ENCODE data around the gene SLC16A3. TPM values are rescaled to one million over a fixed set of nuclear protein-coding genes. Genes with fewer than 3 reads are reported as not detected.

SLC16A3 gene
- total RNA-seq, 2 donors from 2014 or later, result 148 to 298 TPM

DNA sequence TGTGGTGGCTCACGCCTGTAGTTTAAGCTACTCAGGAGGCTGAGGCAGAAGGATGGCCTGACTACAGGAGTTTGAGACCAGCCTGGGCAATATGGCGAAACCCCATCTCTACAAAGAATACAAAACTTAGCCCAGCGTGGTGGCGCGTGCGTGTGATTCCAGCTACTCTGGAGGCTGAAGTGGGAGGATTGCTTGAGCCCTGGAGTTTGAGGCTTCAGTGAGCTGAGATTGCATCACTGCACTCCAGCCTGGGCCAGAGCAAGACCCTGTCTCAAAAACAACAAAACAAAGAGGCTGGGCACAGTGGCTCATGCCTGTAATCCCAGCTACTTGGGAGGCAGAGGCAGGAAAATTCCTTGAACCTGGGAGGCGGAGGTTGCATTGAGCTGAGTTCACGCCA lies 51.7 kb downstream of the SLC16A3 start:
- intact Hi-C loops (cut with DNase I), result no loop called here
- no peak for DNase-seq
- Histone ChIP-seq H3K9ac (ENCODE audit: low read depth in 2 of 2, low read length in 2 of 2) (no peak overlapping the region), H3K27ac (no peak overlapping the region), H3K9me3 (no peaks in the 10 kb centered on the region), H3K27me3 (no peaks in the 10 kb centered on the region), H3K4me1 (no peaks in the 10 kb centered on the region), H3K36me3 (no peaks in the 10 kb centered on the region), H3K4me3 (no peak overlapping the region)
- TF ChIP-seq, protein P1, sequence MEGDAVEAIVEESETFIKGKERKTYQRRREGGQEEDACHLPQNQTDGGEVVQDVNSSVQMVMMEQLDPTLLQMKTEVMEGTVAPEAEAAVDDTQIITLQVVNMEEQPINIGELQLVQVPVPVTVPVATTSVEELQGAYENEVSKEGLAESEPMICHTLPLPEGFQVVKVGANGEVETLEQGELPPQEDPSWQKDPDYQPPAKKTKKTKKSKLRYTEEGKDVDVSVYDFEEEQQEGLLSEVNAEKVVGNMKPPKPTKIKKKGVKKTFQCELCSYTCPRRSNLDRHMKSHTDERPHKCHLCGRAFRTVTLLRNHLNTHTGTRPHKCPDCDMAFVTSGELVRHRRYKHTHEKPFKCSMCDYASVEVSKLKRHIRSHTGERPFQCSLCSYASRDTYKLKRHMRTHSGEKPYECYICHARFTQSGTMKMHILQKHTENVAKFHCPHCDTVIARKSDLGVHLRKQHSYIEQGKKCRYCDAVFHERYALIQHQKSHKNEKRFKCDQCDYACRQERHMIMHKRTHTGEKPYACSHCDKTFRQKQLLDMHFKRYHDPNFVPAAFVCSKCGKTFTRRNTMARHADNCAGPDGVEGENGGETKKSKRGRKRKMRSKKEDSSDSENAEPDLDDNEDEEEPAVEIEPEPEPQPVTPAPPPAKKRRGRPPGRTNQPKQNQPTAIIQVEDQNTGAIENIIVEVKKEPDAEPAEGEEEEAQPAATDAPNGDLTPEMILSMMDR (IDR thresholded peaks at IDR 0.05), result no peak

DNA sequence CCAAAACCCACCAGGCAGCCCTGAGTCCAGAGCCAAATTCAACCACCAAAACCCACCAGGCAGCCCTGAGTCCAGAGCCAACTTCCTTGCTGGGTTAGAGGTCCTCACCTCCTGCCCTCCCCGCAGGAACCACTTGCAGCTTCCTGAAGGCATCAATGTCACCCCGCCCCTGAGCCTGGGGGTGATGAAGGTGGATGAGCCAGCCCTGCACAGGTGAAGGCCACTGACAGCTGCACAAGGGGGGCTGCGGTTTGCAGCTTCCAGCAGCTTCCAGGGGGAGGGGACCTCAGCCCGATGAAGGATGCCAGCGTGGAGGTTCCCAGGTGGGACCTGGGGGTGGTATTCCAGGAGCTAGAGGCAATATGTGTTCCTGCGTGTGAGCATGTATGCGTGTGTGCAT lies 52.2 kb downstream of the SLC16A3 start:
- no peak overlapping the region for H3K27ac ChIP-seq

DNA sequence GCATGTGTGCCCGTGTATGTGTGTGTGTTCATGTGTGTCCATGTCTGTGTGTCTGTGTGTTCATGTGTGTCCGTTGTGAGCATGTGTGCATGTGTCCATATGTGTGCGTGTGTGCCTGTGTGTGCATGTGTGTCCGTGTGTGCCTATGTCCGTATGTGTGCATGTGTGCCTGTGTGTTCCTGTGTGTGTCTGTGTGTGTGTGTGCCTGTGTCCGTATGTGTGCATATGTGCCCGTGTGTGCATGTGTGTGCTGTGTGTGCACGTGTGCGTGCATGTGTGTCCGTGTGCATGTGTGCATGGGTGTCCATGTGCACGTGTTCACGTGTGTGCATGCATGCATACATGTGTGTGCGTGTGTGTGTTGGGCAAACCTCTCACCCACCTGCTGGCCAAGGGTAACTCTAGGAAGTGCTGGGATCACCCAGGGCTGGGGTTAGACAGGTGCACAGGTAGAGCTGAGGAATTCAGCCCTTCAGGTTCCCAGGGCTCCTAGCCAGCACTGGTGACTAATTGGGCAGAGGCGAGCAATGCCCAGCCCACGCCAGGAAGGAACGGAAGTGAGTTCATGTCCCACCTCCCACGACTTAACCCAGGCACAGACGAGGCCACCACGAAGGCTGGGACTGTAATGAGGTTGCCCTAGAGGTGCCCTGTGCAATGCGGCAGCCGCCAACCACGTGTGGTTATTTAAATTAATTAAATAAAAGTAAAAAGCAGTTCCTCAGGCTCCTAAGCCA lies 52.8 kb downstream of the SLC16A3 start:
- intact Hi-C loops (cut with DNase I), result no loop called here
- no peak overlapping the region for H3K27ac ChIP-seq
- DNase-seq, result no peak
- TF ChIP-seq, protein P1 (IDR thresholded peaks at IDR 0.05), result no peak
- H3K27me3 ChIP-seq, result no peaks in the 10 kb centered on the region
- H3K9ac ChIP-seq (ENCODE audit: low read depth in 2 of 2, low read length in 2 of 2), result peak overlapping the region; percentile 0 to 52
- no peak overlapping the region for H3K4me3 ChIP-seq
- H3K36me3 ChIP-seq, result no peaks in the 10 kb centered on the region
- H3K9me3 ChIP-seq, result no peaks in the 10 kb centered on the region
- H3K4me1 ChIP-seq, result no peaks in the 10 kb centered on the region

More for the DNA sequence above, 52.2 kb downstream of the SLC16A3 start:
- no peaks in the 10 kb centered on the region for H3K4me1 ChIP-seq
- H3K36me3 ChIP-seq, result no peaks in the 10 kb centered on the region
- TF ChIP-seq, protein P1 (IDR thresholded peaks at IDR 0.05), result no peak
- H3K9ac ChIP-seq (ENCODE audit: low read depth in 2 of 2, low read length in 2 of 2), result no peak overlapping the region
- DNase-seq, result no peak
- H3K27me3 ChIP-seq, result no peaks in the 10 kb centered on the region
- H3K4me3 ChIP-seq, result no peak overlapping the region
- intact Hi-C loops (cut with DNase I), result no loop called here
- H3K9me3 ChIP-seq, result no peaks in the 10 kb centered on the region

DNA sequence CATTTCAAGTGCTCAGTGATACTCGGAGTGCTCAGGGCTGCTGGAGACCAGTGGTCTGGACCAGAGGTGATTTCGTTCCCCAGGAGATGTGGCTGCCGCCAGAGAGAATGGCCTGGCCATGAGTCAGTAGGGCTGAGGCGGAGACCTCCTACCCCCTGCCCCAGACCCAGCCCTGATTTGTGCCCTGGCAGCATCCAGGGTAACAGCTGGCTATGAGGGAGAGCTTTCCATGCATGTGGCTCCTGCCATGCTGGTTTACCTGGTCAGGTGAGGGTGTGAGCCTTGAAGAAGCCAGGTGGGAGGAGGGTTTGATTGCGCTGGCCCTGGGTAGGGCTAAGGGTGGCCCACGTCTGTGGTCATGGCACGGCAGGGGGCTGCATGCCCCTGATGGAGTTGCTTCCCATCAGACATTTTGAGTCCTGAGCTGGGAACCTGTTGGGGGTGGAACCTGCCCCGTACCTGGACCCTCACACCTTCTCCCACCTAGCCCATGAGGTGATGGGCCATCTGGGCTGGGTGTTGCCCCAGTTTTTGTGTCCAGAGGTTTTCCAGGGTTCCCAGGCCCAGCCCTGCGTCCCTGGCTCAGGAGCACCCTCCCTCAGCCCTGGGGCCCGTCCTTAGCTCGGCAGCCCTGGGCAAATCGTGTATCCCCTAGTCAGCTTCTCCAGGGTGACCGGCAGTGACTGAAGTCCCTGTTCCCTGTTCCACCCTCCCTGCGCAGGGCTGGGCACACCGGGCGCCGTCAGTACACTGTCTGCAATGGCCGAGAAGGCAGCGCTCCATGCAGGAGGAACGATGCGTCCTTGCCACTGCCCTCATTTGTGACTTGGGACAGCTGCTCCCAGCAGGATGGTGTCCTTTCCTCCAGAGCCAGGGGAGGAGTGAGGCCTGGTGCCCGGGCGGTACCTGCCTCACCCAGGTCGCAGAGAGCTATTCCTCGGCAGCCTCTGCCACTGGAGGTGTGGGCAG lies 53.7 kb downstream of the SLC16A3 start:
- no peak for DNase-seq

DNA sequence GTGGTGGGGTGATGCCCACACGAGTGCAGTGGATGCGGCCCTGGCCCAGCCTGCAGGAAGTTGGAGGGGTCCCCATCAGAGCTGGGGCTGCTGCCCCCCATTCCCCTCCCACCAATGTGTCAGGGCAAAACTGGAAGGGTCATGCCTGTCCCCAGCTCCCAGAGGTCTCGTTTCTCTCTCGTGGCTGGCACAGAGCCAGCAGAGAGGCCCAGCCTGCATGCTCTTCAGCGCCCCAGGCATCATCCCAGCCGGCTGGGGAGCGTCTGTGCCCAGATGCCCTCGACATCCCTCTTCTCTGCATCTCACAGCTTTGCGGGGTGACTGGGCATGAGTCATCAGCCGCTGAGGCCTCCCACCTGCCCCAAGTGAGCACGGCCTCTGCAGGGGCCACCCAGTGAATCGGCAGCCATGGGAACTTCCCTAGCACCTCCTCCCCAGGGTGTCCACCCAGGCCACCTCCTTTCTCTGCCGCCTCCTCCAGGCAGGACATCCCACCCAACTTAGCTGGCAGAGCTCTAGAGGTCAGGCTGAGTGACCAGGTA lies 54.4 kb downstream of the SLC16A3 start:
- Histone ChIP-seq H3K4me3 (no peak overlapping the region), H3K9ac (ENCODE audit: low read depth in 2 of 2, low read length in 2 of 2) (peak overlapping the region; percentile 21 to 52), H3K36me3 (no peaks in the 10 kb centered on the region), H3K4me1 (peaks cover 7% of the 10 kb centered on the region), H3K27me3 (no peaks in the 10 kb centered on the region), H3K9me3 (no peaks in the 10 kb centered on the region), H3K27ac (no peak overlapping the region)
- intact Hi-C loops (cut with DNase I), result no loop called here
- TF ChIP-seq, protein P1 (IDR thresholded peaks at IDR 0.05), result no peak
- no peak for DNase-seq

More for the DNA sequence above, 53.7 kb downstream of the SLC16A3 start:
- TF ChIP-seq, protein P1 (IDR thresholded peaks at IDR 0.05), result no peak
- Histone ChIP-seq H3K27ac (no peak overlapping the region), H3K27me3 (no peaks in the 10 kb centered on the region), H3K4me3 (no peak overlapping the region), H3K9ac (ENCODE audit: low read depth in 2 of 2, low read length in 2 of 2) (peak overlapping the region; percentile 21 to 52), H3K4me1 (peaks cover 3% of the 10 kb centered on the region), H3K36me3 (no peaks in the 10 kb centered on the region), H3K9me3 (no peaks in the 10 kb centered on the region)
- intact Hi-C loops (cut with DNase I), result no loop called here

All from colonic mucosa (tissue), 4 donors.